ENCODE data around the gene ACSL4. TPM values are rescaled to one million over a fixed set of nuclear protein-coding genes. Genes with fewer than 3 reads are reported as not detected.

The ACSL4 gene
- polyA plus RNA-seq, 1 of the 3 experiments (the other 2 are of a cell fraction): 18.1 TPM

- H3K4me1 ChIP-seq (ENCODE audit: control insufficient read depth in 1 of 2, insufficient read depth in 2 of 2, low read depth in 1 of 2, low read length in 1 of 2): no peaks in the 10 kb centered on the region
- ChIA-PET CTCF (interaction anchor here (0.6 kb wide), 1 partner anchor 135 kb away, joined by 3 read pairs; no protein-coding TSS in a partner anchor), POLR2A (no interaction called here)
- H3K79me2 ChIP-seq (ENCODE audit: insufficient read depth): no peaks in the 10 kb centered on the region
- no peak overlapping the region for H3K9ac ChIP-seq
- no peaks in the 10 kb centered on the region for H3K9me2 ChIP-seq
- no peaks in the 10 kb centered on the region for H3K9me3 ChIP-seq
- no peak for DNase-seq
- no peak overlapping the region for H3K4me2 ChIP-seq
- no peaks in the 10 kb centered on the region for H3K36me3 ChIP-seq (replicated peaks in 1 of 2; ENCODE audit: control insufficient read depth in 1 of 2, insufficient read depth in 2 of 2, low read length in 1 of 2)
- TF ChIP-seq, protein P1, sequence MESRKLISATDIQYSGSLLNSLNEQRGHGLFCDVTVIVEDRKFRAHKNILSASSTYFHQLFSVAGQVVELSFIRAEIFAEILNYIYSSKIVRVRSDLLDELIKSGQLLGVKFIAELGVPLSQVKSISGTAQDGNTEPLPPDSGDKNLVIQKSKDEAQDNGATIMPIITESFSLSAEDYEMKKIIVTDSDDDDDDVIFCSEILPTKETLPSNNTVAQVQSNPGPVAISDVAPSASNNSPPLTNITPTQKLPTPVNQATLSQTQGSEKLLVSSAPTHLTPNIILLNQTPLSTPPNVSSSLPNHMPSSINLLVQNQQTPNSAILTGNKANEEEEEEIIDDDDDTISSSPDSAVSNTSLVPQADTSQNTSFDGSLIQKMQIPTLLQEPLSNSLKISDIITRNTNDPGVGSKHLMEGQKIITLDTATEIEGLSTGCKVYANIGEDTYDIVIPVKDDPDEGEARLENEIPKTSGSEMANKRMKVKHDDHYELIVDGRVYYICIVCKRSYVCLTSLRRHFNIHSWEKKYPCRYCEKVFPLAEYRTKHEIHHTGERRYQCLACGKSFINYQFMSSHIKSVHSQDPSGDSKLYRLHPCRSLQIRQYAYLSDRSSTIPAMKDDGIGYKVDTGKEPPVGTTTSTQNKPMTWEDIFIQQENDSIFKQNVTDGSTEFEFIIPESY (IDR thresholded peaks at IDR 0.05; ENCODE audit: borderline replicate concordance, low read depth): no peak
- TF ChIP-seq JUND (IDR thresholded peaks at IDR 0.05): no peak
- TF ChIP-seq NFIC (IDR thresholded peaks at IDR 0.05; ENCODE audit: borderline replicate concordance): no peak
- no peak for TF ChIP-seq RXRA (IDR thresholded peaks at IDR 0.05; ENCODE audit: borderline replicate concordance, low read depth)
- no peak for TF ChIP-seq GATA2 (CRISPR knock-in tag; IDR thresholded peaks at IDR 0.05)
- TF ChIP-seq RCOR1 (IDR thresholded peaks at IDR 0.05; ENCODE audit: low read length): no peak
- no peak for TF ChIP-seq RAD21 (IDR thresholded peaks at IDR 0.05; ENCODE audit: low read length)
- no peak for TF ChIP-seq EZH2phosphoT487 (IDR thresholded peaks at IDR 0.05; ENCODE audit: borderline replicate concordance, low read depth)
- TF ChIP-seq TCF12 (IDR thresholded peaks at IDR 0.05): no peak
- TF ChIP-seq NRF1 (IDR thresholded peaks at IDR 0.05; ENCODE audit: low read depth, low read length): no peak
- TF ChIP-seq FOXJ3 (CRISPR knock-in tag; IDR thresholded peaks at IDR 0.05): no peak
- TF ChIP-seq FOXM1 (IDR thresholded peaks at IDR 0.05; ENCODE audit: low read depth): no peak
- TF ChIP-seq EP300 (IDR thresholded peaks at IDR 0.05; ENCODE audit: borderline replicate concordance in 1 of 2, low read depth in 1 of 2, low read length in 1 of 2): no peak
- no peak for TF ChIP-seq MEF2A (IDR thresholded peaks at IDR 0.05; ENCODE audit: borderline replicate concordance, low read depth)
- TF ChIP-seq MXI1 (IDR thresholded peaks at IDR 0.05; ENCODE audit: low read depth, low read length): no peak
- no peak for TF ChIP-seq PBX3 (IDR thresholded peaks at IDR 0.05)
- TF ChIP-seq IRF3 (IDR thresholded peaks at IDR 0.05; ENCODE audit: low read depth, low read length): no peak
- H2AFZ ChIP-seq (ENCODE audit: low read depth): no peak overlapping the region
- no peaks in the 10 kb centered on the region for H3F3A ChIP-seq (replicated peaks; ENCODE audit: insufficient read depth)
- H3K4me3 ChIP-seq (ENCODE audit: low read depth in 2 of 2, low read length in 1 of 2): no peak overlapping the region
- no peak overlapping the region for H3K27ac ChIP-seq (ENCODE audit: low read depth in 2 of 2, low read length in 1 of 2)
- H3K27me3 ChIP-seq (ENCODE audit: insufficient read depth): no peaks in the 10 kb centered on the region
- H4K20me1 ChIP-seq (ENCODE audit: insufficient read depth): no peaks in the 10 kb centered on the region
- 34% methylated on average over 6 of the region's 6 CpGs for WGBS (ENCODE audit: low lambda C conversion rate)
Measured at GRCh38 chrX:109614951-109615350, 118.1 kb downstream of the ACSL4 start.

Data from SK-N-SH (cell line).